Uterus (tissue), 2 donors: ENCODE results near the gene MAD2L2.

Experiments used
- CTCF ChIP-seq, 4 experiments: fragments of 200-600 bp in 2 of 4; fragments of 450-650 bp in 2 of 4; sonication (generic) in 2 of 4; IDR thresholded peaks; one replicate each; pipeline ENCODE4 v1.5.1; 2016 to 2019; ENCODE audit warnings: antibody characterized with exemption in 4 of 4, mild to moderate bottlenecking in 2 of 4, moderate library complexity in 1 of 4
- POLR2A ChIP-seq, 2 donors: fragments of 450-650 bp; IDR thresholded peaks; one replicate each; pipeline ENCODE4 v1.6.1; 2016; ENCODE audit warnings: antibody characterized with exemption in 2 of 2, mild to moderate bottlenecking in 1 of 2, moderate library complexity in 1 of 2

GRCh38 chr1:11641776-11642305 lies 39.1 kb downstream of the MAD2L2 start:
- TF ChIP-seq CTCF (IDR thresholded peaks at IDR 0.05) (no peak), POLR2A (IDR thresholded peaks at IDR 0.05) (no peak)
